Measurements from ENCODE around the gene ADAMTS12.
"Not testable (repeated sequence)": the region's sequence is repeated elsewhere in the genome, so short reads cannot be mapped to it uniquely, and the experiment has no call there.

The ADAMTS12 gene

GRCh38 chr5:33891788-33892619 is at the start of gene ADAMTS12:
Gene ADAMTS12, minus strand, starts transcription at chr5:33891990. Its CDS starts 134 bp downstream, at chr5:33891856.
- peak in 1 of 10 donors; percentile 75 for DNase-seq
- intact Hi-C loops (cut with DNase I), result no loop called here

- DNase-seq, result no peak
- intact Hi-C loops (cut with DNase I), result no loop called here
Observed at GRCh38 chr5:33941090-33941489, 49.3 kb upstream of the ADAMTS12 start.

- peak in 1 of 10 donors; percentile 75 for DNase-seq
- intact Hi-C loops (cut with DNase I), result no loop called here
Observed at GRCh38 chr5:33939556-33940262, 47.9 kb upstream of the ADAMTS12 start.

GRCh38 chr5:33938881-33939280 is 47.1 kb upstream of the ADAMTS12 start:
- intact Hi-C loops (cut with DNase I), result no loop called here
- DNase-seq, result peak in 3 of 10 donors; percentile 67 to 86 (median 72)

- DNase-seq, result peak in 1 of 10 donors; percentile 75
- intact Hi-C loops (cut with DNase I), result no loop called here
Observed at GRCh38 chr5:33938507-33938796, 46.7 kb upstream of the ADAMTS12 start.

- DNase-seq, result peak in 1 of 10 donors; percentile 79
- intact Hi-C loops (cut with DNase I), result no loop called here
Observed at GRCh38 chr5:33937707-33938506, 46.1 kb upstream of the ADAMTS12 start.

GRCh38 chr5:33937017-33937706 is 45.4 kb upstream of the ADAMTS12 start:
- peak in 1 of 10 donors; percentile 80 for DNase-seq
- intact Hi-C loops (cut with DNase I), result no loop called here

GRCh38 chr5:33936381-33937016 is 44.7 kb upstream of the ADAMTS12 start, which contains the start of gene RXFP3:
Gene RXFP3, plus strand, starts transcription at chr5:33936386. Its CDS starts 355 bp downstream, at chr5:33936741.
- DNase-seq, result peak in 3 of 10 donors; percentile 71 to 84 (median 72)
- intact Hi-C loops (cut with DNase I), result no loop called here

- peak; percentile 12 to 92 (median 46) for DNase-seq
- intact Hi-C loops (cut with DNase I), result no loop called here
Observed at GRCh38 chr5:33936004-33936380, 44.2 kb upstream of the ADAMTS12 start.

GRCh38 chr5:33934176-33934575 is 42.4 kb upstream of the ADAMTS12 start:
- no peak for DNase-seq
- intact Hi-C loops (cut with DNase I), result loop anchor here (2.0 kb wide), 2 partner anchors 463 to 493 kb away; partner anchors contain the start of gene TARS1

- DNase-seq, result no peak
- intact Hi-C loops (cut with DNase I), result loop anchor here (2.0 kb wide), 2 partner anchors 463 to 493 kb away; partner anchors contain the start of gene TARS1
Observed at GRCh38 chr5:33933723-33934169, 42.0 kb upstream of the ADAMTS12 start.

GRCh38 chr5:33931136-33931535 is 39.3 kb upstream of the ADAMTS12 start:
- intact Hi-C loops (cut with DNase I), result no loop called here
- no peak for DNase-seq

- intact Hi-C loops (cut with DNase I), result no loop called here
- no peak for DNase-seq
Observed at GRCh38 chr5:33929925-33930690, 38.3 kb upstream of the ADAMTS12 start.

GRCh38 chr5:33928283-33928682 is 36.5 kb upstream of the ADAMTS12 start:
- intact Hi-C loops (cut with DNase I), result no loop called here
- DNase-seq, result no peak

- intact Hi-C loops (cut with DNase I), result no loop called here
Observed at GRCh38 chr5:33927685-33928084, 35.9 kb upstream of the ADAMTS12 start.

GRCh38 chr5:33925278-33925677 is 33.5 kb upstream of the ADAMTS12 start:
- intact Hi-C loops (cut with DNase I), result no loop called here
- DNase-seq, result no peak

More at GRCh38 chr5:33927685-33928084, 35.9 kb upstream of the ADAMTS12 start:
- DNase-seq, result no peak

- DNase-seq, result no peak
- intact Hi-C loops (cut with DNase I), result no loop called here
Observed at GRCh38 chr5:33921002-33921401, 29.2 kb upstream of the ADAMTS12 start.

GRCh38 chr5:33914844-33915243 is 23.1 kb upstream of the ADAMTS12 start:
- DNase-seq; intact Hi-C loops (cut with DNase I): not testable (repeated sequence)

- intact Hi-C loops (cut with DNase I); DNase-seq: not testable (repeated sequence)
Observed at GRCh38 chr5:33906248-33906647, 14.5 kb upstream of the ADAMTS12 start.

Data from posterior cingulate gyrus (tissue), 11 donors.